ENCODE results near the gene ZDHHC8. TPM values are rescaled to one million over a fixed set of nuclear protein-coding genes. Genes with fewer than 3 reads are reported as not detected.

Gene ZDHHC8
- total RNA-seq, 1 donor from 2014 or later, result 118 TPM

- TF ChIP-seq CTCF (IDR thresholded peaks at IDR 0.05; ENCODE audit: unreplicated experiment), result no peak
- Mint-ChIP-seq H3K9me3 (ENCODE audit: unreplicated experiment) (no peaks in the 10 kb centered on the region), H3K36me3 (ENCODE audit: low read depth, unreplicated experiment) (no peaks in the 10 kb centered on the region), H3K4me3 (ENCODE audit: unreplicated experiment) (no peak overlapping the region), H3K4me1 (ENCODE audit: unreplicated experiment) (no peaks in the 10 kb centered on the region), H3K27ac (ENCODE audit: unreplicated experiment) (no peak overlapping the region), H3K27me3 (ENCODE audit: unreplicated experiment) (peaks cover 3% of the 10 kb centered on the region)
- no peak for DNase-seq (ENCODE audit: low spot score)
Observed at GRCh38 chr22:20176421-20177085, 44.9 kb downstream of the ZDHHC8 start.

DNA sequence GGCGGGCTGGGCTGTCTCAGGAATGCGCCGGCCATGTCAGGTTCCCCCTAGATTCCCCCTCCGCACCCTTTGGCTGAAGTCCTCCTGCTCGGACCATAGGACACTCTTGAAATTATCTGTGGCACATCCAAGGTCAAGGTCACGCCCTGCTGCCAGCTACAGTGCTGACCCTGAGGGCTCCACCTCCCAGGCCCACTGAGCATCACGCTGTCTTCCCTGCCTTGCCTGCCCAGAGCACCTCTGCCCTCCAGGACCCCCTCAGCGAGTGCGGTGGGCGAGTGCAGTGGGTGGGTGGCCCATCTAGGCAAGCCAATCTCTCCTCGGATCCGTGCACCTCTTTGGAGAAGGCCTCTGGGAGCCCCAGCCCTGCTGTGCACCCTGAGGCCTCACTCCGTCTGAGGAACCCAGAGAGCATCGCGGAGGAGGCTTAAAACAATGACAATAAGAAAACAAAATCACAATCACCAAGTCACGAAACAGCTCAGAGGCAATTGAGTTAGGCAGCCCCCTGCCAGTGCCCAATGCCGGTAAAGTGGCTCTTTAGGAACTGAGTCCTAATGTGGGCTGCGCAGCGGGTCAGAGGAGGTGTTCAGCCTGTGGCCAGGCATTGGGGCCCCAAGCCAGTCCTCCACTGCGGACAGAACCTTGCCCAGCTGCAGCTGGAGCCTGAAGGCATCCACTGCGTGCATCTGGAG lies 45.8 kb downstream of the ZDHHC8 start:
- no peak for TF ChIP-seq CTCF (IDR thresholded peaks at IDR 0.05; ENCODE audit: unreplicated experiment)
- Mint-ChIP-seq H3K27ac (ENCODE audit: unreplicated experiment) (no peak overlapping the region), H3K27me3 (ENCODE audit: unreplicated experiment) (peaks cover 3% of the 10 kb centered on the region), H3K9me3 (ENCODE audit: unreplicated experiment) (no peaks in the 10 kb centered on the region), H3K4me1 (ENCODE audit: unreplicated experiment) (no peaks in the 10 kb centered on the region), H3K36me3 (ENCODE audit: low read depth, unreplicated experiment) (no peaks in the 10 kb centered on the region), H3K4me3 (ENCODE audit: unreplicated experiment) (no peak overlapping the region)
- DNase-seq (ENCODE audit: low spot score), result no peak

- Mint-ChIP-seq H3K4me1 (ENCODE audit: unreplicated experiment) (no peaks in the 10 kb centered on the region), H3K27ac (ENCODE audit: unreplicated experiment) (no peak overlapping the region), H3K9me3 (ENCODE audit: unreplicated experiment) (no peaks in the 10 kb centered on the region), H3K27me3 (ENCODE audit: unreplicated experiment) (peaks cover 7% of the 10 kb centered on the region), H3K4me3 (ENCODE audit: unreplicated experiment) (no peak overlapping the region), H3K36me3 (ENCODE audit: low read depth, unreplicated experiment) (no peaks in the 10 kb centered on the region)
- TF ChIP-seq CTCF (IDR thresholded peaks at IDR 0.05; ENCODE audit: unreplicated experiment), result no peak
- no peak for DNase-seq (ENCODE audit: low spot score)
Observed at GRCh38 chr22:20178075-20178914, 46.7 kb downstream of the ZDHHC8 start.

DNA sequence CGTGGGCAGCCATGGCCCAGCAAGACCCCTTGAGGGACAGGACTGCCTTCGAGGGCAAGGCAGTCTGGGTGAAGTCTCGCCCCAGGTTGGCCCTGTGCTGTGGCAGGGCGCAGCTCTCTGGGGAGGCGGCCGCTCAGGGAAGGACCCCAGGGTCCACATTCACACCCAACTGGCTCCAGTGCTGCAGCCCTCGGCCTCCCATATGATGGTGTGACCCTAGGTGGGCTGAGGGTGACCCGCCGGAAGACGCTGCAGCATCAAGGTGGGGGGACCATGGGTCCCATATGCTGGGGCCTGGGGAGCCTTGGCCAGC lies 47.3 kb downstream of the ZDHHC8 start:
- H3K4me1 Mint-ChIP-seq (ENCODE audit: unreplicated experiment), result no peaks in the 10 kb centered on the region
- no peak for DNase-seq (ENCODE audit: low spot score)
- H3K36me3 Mint-ChIP-seq (ENCODE audit: low read depth, unreplicated experiment), result no peaks in the 10 kb centered on the region
- no peak overlapping the region for H3K27ac Mint-ChIP-seq (ENCODE audit: unreplicated experiment)
- no peak for TF ChIP-seq CTCF (IDR thresholded peaks at IDR 0.05; ENCODE audit: unreplicated experiment)
- no peaks in the 10 kb centered on the region for H3K9me3 Mint-ChIP-seq (ENCODE audit: unreplicated experiment)
- H3K4me3 Mint-ChIP-seq (ENCODE audit: unreplicated experiment), result no peak overlapping the region
- H3K27me3 Mint-ChIP-seq (ENCODE audit: unreplicated experiment), result peaks cover 7% of the 10 kb centered on the region

Measured in endothelial cell (in vitro differentiated cells).